ENCODE data around the gene GNAT1. TPM values are rescaled to one million over a fixed set of nuclear protein-coding genes. Genes with fewer than 3 reads are reported as not detected.

GNAT1 gene
- total RNA-seq, 1 donor from 2014 or later = not detected

DNA sequence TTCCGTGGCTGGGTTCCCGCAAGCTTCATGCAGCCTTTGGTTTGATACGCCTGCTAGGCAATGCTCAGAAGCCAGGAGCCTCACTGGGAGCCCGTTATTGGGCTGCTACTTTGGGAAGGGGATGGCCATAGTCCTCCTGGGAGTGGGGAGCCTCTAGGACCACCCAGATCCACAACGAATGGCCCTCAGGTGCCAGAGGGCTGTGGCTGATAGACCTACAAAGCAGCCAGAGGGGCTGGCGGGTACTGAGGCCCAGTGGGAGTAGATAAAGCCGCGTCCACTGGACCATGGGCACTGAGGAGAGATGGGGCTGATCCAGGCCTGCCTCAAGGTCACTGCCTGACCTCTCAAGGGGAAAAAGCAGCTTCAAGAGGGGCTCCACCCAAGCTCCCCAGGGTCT lies 714 bp downstream of the GNAT1 start:
- TF ChIP-seq, protein P1, sequence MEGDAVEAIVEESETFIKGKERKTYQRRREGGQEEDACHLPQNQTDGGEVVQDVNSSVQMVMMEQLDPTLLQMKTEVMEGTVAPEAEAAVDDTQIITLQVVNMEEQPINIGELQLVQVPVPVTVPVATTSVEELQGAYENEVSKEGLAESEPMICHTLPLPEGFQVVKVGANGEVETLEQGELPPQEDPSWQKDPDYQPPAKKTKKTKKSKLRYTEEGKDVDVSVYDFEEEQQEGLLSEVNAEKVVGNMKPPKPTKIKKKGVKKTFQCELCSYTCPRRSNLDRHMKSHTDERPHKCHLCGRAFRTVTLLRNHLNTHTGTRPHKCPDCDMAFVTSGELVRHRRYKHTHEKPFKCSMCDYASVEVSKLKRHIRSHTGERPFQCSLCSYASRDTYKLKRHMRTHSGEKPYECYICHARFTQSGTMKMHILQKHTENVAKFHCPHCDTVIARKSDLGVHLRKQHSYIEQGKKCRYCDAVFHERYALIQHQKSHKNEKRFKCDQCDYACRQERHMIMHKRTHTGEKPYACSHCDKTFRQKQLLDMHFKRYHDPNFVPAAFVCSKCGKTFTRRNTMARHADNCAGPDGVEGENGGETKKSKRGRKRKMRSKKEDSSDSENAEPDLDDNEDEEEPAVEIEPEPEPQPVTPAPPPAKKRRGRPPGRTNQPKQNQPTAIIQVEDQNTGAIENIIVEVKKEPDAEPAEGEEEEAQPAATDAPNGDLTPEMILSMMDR (IDR thresholded peaks at IDR 0.05; ENCODE audit: insufficient read depth, low read length, severe bottlenecking) = no peak
- H3K27me3 ChIP-seq (ENCODE audit: control insufficient read depth, insufficient read depth, low read length) = peaks cover 18% of the 10 kb centered on the region
- no peak for DNase-seq (ENCODE audit: low read depth)

DNA sequence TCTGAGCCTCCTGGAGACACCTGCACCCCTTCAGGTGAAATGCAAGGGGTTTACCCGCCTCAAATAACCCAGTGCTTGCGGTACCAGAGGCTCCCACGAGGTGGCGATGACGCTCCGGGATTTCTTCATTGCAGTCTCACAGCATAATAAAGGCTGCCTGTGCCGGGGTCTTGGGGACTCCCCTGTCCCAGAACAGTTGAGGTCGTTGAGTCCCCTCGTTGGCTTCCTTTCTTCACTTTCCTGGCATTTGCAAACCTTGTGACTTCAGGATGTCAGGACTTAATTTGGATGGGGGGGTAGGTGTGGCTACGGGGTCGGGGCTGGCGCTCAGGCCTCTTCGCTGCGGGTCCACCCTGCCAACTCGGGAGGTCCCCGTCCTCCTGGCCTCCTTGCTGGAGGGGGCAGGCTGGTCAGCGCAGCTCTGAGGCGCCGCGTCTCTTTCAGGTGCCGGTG lies 1.3 kb downstream of the GNAT1 start:
- peaks cover 18% of the 10 kb centered on the region for H3K27me3 ChIP-seq (ENCODE audit: control insufficient read depth, insufficient read depth, low read length)
- TF ChIP-seq, protein P1 (IDR thresholded peaks at IDR 0.05; ENCODE audit: insufficient read depth, low read length, severe bottlenecking) = peak; percentile 92
- no peak overlapping the region for H3K4me3 ChIP-seq (ENCODE audit: low read depth, low read length)
- peaks cover 2% of the 10 kb centered on the region for H3K36me3 ChIP-seq (ENCODE audit: control insufficient read depth, insufficient read depth, low read length)
- FAIRE-seq (no peak), DNase-seq (ENCODE audit: low read depth) (peak; percentile 63)

More for the DNA sequence above, 714 bp downstream of the GNAT1 start:
- no peak overlapping the region for H3K4me3 ChIP-seq (ENCODE audit: low read depth, low read length)
- no peak for FAIRE-seq
- H3K36me3 ChIP-seq (ENCODE audit: control insufficient read depth, insufficient read depth, low read length) = peaks cover 3% of the 10 kb centered on the region

DNA sequence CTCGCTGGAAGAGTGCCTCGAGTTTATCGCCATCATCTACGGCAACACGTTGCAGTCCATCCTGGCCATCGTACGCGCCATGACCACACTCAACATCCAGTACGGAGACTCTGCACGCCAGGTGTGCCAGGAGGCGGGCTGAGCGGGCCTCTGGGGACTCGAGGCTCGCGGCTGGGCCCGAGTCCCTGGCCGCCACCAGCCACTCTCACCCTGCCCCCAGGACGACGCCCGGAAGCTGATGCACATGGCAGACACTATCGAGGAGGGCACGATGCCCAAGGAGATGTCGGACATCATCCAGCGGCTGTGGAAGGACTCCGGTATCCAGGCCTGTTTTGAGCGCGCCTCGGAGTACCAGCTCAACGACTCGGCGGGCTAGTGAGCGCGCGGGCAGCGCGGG lies 1.9 kb downstream of the GNAT1 start:
- TF ChIP-seq, protein P1 (IDR thresholded peaks at IDR 0.05; ENCODE audit: insufficient read depth, low read length, severe bottlenecking) = no peak
- peaks cover 18% of the 10 kb centered on the region for H3K27me3 ChIP-seq (ENCODE audit: control insufficient read depth, insufficient read depth, low read length)
- DNase-seq (ENCODE audit: low read depth) (no peak), FAIRE-seq (no peak)
- H3K4me3 ChIP-seq (ENCODE audit: low read depth, low read length) = no peak overlapping the region
- H3K36me3 ChIP-seq (ENCODE audit: control insufficient read depth, insufficient read depth, low read length) = no peaks in the 10 kb centered on the region

DNA sequence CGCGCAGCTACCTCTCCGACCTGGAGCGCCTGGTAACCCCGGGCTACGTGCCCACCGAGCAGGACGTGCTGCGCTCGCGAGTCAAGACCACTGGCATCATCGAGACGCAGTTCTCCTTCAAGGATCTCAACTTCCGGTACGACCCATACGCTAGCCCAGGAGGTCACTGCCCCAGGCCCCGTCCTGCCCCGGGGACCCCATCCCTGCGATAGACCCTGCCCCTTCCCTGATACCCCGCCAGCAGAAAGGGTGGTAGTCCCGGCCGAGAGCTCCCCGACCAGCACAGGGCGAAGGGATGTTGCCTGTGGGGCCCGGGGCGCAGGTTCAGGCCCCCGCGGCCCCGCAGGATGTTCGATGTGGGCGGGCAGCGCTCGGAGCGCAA lies 2.3 kb downstream of the GNAT1 start:
- Histone ChIP-seq H3K36me3 (ENCODE audit: control insufficient read depth, insufficient read depth, low read length) (no peaks in the 10 kb centered on the region), H3K27me3 (ENCODE audit: control insufficient read depth, insufficient read depth, low read length) (peaks cover 18% of the 10 kb centered on the region), H3K4me3 (ENCODE audit: low read depth, low read length) (no peak overlapping the region)
- no peak for FAIRE-seq
- TF ChIP-seq, protein P1 (IDR thresholded peaks at IDR 0.05; ENCODE audit: insufficient read depth, low read length, severe bottlenecking) = no peak
- DNase-seq (ENCODE audit: low read depth) = no peak

DNA sequence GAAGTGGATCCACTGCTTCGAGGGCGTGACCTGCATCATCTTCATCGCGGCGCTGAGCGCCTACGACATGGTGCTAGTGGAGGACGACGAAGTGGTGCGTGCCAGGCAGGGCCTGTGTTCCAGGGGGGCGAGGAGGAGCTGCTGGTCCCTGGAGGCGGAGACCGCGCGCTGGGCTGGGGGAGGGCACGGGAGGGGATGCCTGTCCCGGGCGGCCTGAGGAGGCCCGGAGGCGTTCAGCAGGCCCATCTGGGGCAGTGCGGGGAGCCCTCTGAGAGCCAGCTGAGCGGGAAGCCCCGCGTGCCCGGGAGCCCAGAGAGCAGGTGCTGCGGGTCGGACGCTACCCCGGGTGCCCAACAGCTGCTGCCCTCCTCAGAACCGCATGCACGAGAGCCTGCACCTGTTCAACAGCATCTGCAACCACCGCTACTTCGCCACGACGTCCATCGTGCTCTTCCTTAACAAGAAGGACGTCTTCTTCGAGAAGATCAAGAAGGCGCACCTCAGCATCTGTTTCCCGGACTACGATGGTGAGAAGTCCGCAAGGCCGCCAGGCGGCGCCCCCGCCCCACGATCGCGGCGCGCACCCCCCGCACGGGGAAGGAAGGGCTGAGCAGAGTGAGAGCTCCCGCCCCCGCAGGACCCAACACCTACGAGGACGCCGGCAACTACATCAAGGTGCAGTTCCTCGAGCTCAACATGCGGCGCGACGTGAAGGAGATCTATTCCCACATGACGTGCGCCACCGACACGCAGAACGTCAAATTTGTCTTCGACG lies 2.9 kb downstream of the GNAT1 start:
- Histone ChIP-seq H3K4me3 (ENCODE audit: low read depth, low read length) (no peak overlapping the region), H3K36me3 (ENCODE audit: control insufficient read depth, insufficient read depth, low read length) (no peaks in the 10 kb centered on the region), H3K27me3 (ENCODE audit: control insufficient read depth, insufficient read depth, low read length) (peaks cover 18% of the 10 kb centered on the region)
- FAIRE-seq (no peak), DNase-seq (ENCODE audit: low read depth) (peak; percentile 46)
- TF ChIP-seq, protein P1 (IDR thresholded peaks at IDR 0.05; ENCODE audit: insufficient read depth, low read length, severe bottlenecking) = peak; percentile 89

Data from bronchial epithelial cell (primary cell).